ENCODE results near the gene KIT.
"Not testable (repeated sequence)": the region's sequence is repeated elsewhere in the genome, so short reads cannot be mapped to it uniquely, and the experiment has no call there.

The KIT gene

GRCh38 chr4:54657551-54658251, at the start of gene KIT:
KIT (plus strand) TSS chr4:54657957; CDS start chr4:54658015, 58 bp downstream.
- peak; percentile 63 for DNase-seq

GRCh38 chr4:54609310-54609709, 48.4 kb upstream of the KIT start:
- DNase-seq: no peak

GRCh38 chr4:54614149-54614548, 43.6 kb upstream of the KIT start:
- no peak for DNase-seq

GRCh38 chr4:54620773-54621172, 37.0 kb upstream of the KIT start:
- DNase-seq: no peak

GRCh38 chr4:54625391-54625790, 32.4 kb upstream of the KIT start:
- DNase-seq: no peak

- DNase-seq: no peak
These were observed 31.6 kb upstream of the KIT start for GRCh38 chr4:54626113-54626512.

- DNase-seq: no peak
These were observed 25.2 kb upstream of the KIT start for GRCh38 chr4:54632537-54632936.

GRCh38 chr4:54633102-54633740, 24.5 kb upstream of the KIT start:
- not testable (repeated sequence) for DNase-seq

- no peak for DNase-seq
These were observed 22.4 kb upstream of the KIT start for GRCh38 chr4:54635318-54635717.

- DNase-seq: no peak
These were observed 20.4 kb upstream of the KIT start for GRCh38 chr4:54637325-54637724.

- not testable (repeated sequence) for DNase-seq
These were observed 16.7 kb upstream of the KIT start for GRCh38 chr4:54641101-54641500.

GRCh38 chr4:54643172-54643571, 14.6 kb upstream of the KIT start:
- no peak for DNase-seq

GRCh38 chr4:54643958-54644751, 13.6 kb upstream of the KIT start:
- no peak for DNase-seq

GRCh38 chr4:54645830-54646229, 11.9 kb upstream of the KIT start:
- no peak for DNase-seq

GRCh38 chr4:54647070-54647469, 10.7 kb upstream of the KIT start:
- DNase-seq: no peak

GRCh38 chr4:54651050-54651449, 6.7 kb upstream of the KIT start:
- no peak for DNase-seq

GRCh38 chr4:54654753-54655152, 3.0 kb upstream of the KIT start:
- DNase-seq: no peak

GRCh38 chr4:54657185-54657550, 589 bp upstream of the KIT start:
- no peak for DNase-seq

GRCh38 chr4:54658252-54659093, 716 bp downstream of the KIT start:
- DNase-seq: peak; percentile 68

- no peak for DNase-seq
These were observed 1.6 kb downstream of the KIT start for GRCh38 chr4:54659313-54659712.

GRCh38 chr4:54659749-54660535, 2.2 kb downstream of the KIT start:
- DNase-seq: no peak

- no peak for DNase-seq
These were observed 2.8 kb downstream of the KIT start for GRCh38 chr4:54660591-54660990.

Data from activated CD8-positive, alpha-beta memory T cell treated with anti-CD3 and anti-CD28 coated beads for 24 hours (primary cell).